Stimulated activated CD8-positive, alpha-beta memory T cell treated with anti-CD3 and anti-CD28 coated beads, Interleukin-15, amount 100 ng/mL, for 1 hour (primary cell): ENCODE measurements around the gene PLEKHG1.

Experiments used
- DNase-seq: peaks from one replicate; pipeline ENCODE4 v3.0.0-alpha.2; 2020; ENCODE audit warnings: low read depth

Gene PLEKHG1

DNA sequence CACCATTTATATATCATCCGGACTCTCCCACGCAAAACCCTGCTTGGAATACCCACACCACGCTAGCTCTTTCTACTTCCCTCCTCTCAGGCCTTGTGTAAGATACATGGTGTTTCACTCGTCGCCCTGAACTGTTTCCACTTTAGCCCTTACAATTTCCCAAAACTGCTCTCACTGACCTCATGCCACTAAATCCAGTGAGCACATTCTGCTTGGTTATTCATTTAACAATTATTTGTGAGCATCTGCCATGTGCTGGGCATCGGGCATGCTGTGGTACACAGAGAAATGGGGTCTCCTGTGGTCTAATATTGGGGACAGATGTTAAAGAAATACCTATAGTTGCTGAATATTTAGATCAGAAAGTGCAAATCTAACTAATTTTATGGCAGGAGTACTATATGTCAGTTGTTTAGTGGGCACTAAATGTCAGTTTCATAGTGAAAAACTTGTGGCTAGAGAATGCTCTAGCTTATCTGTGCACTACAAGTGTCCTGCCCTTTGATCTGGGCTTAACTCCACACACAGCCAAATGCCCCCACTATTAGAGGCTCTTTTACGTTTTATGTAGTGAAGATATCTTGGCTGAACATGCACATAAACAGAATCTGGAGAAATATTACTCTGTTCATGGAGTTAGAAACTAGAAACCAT lies 41.0 kb downstream of the PLEKHG1 start:
- no peak for DNase-seq

DNA sequence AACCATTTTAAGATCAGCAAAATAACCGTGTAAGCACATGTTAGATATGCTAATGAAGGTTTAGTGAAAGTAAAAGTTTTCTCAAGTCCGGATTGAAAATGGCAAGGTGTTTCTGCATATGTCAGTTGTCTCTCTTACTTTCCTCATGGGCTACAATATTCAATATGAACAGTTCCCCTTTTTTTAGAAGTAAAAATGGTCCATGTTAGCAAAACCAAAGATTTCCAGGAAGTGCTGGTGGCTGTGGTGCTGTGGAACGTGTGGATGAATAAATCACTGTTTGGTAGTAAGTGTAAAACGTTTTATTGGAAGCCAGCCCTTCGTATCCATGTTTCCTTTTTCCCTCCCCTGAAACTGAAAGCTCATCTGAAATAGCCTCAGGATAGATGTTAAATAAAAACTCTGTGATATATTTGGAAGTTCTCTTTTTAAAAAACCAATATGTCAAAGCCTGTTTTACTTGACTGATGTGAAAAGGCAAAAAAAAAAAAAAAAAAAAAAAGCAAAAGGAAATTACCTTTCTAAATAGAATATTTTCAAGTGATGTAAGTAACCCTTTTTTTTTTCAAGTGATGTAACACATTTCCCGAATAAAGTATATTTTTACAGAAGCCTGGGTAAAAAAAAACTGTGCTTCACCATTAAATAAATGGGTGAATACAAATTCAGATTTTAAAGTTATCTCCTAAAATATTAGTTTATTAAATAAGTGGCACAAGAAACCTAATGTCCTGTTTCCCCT lies 41.9 kb downstream of the PLEKHG1 start:
- no peak for DNase-seq

DNA sequence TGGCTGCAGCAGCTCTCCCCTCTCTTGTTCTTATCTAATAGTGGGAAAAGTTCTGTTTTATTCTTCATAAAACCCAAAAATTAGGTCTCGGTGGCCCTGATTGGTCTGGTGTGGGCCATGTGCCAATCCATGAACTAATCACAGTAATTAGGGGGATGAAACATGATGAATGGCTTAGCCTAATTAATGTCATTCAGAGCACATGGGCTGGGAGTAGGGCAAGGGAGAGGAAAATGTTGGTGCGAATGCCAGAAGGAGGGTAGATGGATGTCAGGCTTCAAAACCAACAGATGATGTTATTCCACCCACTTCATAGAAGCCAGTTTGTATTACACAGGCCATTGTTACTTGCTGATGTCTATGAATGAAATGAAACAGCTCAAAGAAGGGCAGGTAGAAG lies 46.5 kb downstream of the PLEKHG1 start:
- no peak for DNase-seq

DNA sequence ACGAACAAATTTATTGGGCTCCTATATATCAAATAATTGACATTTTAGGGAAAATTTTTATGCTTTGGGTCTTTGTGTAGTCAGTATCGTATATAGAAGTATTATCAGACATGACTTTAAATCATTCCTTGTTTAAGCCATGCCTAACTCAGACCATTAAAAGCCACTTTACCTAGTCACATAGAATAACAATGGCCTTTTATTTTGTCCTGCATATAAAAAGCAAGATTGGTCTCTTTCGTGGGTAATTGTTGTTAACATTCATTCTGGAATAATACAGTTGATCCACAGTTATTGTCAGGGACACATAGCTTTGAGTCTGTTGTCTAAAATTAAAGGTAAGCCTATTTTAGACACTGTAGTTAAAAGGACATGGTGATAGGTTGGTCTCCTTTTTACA lies 47.4 kb downstream of the PLEKHG1 start:
- DNase-seq = no peak
